ENCODE measurements around the gene DUSP9.

- TF ChIP-seq CTCF (conservative IDR thresholded peaks at IDR 0.05 in 1 of 2, IDR thresholded peaks at IDR 0.05 in 1 of 2; ENCODE audit: extremely low read depth in 1 of 2, insufficient read depth in 1 of 2, low read depth in 1 of 2, low read length in 2 of 2) (no peak), EZH2 (IDR thresholded peaks at IDR 0.05; ENCODE audit: borderline replicate concordance, low read length) (no peak)
These were observed 20.9 kb upstream of the DUSP9 start for GRCh38 chrX:153626025-153626633.
